Embryonic facial prominence (tissue), 1 donor: ENCODE data around the gene FBXW10.
"Not testable (repeated sequence)": the region's sequence is repeated elsewhere in the genome, so short reads cannot be mapped to it uniquely, and the experiment has no call there.

ENCODE experiments used
- DNase-seq: peaks from one replicate; pipeline ENCODE4 v3.0.0-alpha.2; 2016; ENCODE audit errors: extremely low spot score

FBXW10 gene, protein sequence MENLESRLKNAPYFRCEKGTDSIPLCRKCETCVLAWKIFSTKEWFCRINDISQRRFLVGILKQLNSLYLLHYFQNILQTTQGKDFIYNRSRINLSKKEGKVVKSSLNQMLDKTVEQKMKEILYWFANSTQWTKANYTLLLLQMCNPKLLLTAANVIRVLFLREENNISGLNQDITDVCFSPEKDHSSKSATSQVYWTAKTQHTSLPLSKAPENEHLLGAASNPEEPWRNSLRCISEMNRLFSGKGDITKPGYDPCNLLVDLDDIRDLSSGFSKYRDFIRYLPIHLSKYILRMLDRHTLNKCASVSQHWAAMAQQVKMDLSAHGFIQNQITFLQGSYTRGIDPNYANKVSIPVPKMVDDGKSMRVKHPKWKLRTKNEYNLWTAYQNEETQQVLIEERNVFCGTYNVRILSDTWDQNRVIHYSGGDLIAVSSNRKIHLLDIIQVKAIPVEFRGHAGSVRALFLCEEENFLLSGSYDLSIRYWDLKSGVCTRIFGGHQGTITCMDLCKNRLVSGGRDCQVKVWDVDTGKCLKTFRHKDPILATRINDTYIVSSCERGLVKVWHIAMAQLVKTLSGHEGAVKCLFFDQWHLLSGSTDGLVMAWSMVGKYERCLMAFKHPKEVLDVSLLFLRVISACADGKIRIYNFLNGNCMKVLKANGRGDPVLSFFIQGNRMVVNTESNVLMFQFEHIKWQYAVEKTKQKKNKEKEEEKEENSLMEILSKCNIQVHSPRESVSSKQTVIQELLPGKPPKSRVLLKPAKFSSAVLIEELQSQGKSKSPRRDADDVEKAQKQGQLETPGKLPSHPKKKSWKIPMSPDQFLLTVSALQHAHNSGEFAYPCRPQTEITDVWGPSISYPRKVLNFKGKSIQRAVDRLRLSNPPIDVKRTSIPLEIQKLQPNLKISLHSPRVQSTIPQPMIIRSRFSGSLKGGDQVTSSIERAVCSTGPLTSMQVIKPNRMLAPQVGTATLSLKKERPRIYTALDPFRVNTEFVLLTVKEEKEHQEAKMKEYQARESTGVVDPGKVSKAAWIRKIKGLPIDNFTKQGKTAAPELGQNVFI

DNA sequence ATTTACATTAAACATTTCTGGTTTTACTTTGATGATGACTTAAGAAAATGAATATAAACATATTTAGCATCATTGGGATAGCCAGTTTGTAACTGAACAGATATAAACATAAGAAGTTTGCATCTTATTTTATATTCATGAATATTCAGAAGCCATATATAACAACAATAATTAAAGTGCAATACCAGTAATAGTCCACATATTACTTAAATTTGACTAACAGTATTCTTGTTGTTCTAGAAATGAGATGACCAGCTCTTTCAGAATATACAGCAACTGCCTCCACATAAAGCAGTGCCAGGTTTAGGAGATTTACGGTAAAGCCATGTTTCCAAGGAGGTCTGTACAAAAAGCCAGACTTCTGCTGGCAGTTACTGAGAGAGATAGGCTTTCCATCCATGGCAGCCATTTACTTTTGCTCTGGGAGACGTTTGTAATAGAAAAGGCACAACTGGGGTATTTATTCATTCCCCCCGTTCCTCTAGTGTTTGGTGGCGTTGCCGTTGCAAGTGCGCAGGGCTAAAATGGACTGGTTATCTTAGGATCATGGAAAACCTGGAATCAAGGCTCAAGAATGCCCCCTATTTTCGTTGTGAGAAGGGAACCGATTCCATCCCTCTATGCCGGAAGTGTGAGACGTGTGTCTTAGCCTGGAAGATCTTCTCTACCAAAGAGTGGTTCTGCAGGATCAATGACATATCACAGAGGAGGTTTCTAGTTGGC is at the start of gene FBXW10:
Gene FBXW10, plus strand, starts transcription at position 356 of the 723 bp plus-strand sequence. Its CDS starts 191 bp downstream, at position 547.
- not testable (repeated sequence) for DNase-seq

DNA sequence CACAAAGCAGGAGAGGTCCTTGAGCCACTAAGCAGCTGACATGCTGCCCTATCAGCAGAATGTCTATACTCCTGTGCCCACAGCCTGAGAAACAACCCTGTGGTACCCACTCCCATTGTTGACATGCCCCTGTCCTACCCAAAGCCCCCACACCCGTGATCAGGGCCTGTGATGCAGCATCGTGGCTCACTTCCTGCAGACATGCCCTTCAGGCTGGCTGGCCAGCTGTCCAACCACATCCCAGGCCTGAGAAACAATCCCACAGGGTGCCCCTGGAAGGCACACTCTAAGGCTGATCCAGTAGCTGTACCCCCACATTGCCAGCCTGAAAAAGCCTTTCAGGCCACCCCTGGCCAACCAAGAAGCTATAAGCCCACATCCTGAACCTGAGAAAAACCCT is 48.7 kb upstream of the FBXW10 start:
- not testable (repeated sequence) for DNase-seq

DNA sequence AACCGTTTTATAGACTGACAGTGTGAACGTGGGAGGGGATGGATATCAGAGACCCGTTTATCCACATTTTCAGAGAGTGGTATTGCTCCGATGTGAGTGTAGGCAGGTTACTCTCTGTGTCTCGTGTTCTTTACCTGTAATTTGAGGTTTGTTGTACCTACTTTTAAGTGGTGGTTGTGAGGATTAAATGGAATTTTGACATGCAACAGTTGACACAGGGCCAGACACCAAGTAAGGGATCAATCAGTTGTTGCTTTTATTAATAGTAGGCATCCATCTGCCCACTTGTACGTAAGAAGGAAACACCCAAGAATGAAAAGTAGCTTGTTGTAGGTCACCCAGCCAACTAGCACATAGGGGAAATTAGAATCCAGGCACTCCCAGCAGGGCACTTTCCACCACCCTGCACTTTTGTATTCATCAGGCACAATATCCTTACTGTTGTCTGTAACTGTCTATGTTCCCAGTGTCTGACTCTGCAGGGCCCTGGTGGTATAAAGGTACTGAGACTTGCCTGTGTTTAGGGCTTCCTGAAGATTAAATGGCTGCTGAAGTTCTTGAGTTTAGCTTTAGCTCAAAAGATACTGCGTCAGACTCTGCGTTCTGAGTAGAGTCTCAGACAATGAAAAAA is 45.3 kb upstream of the FBXW10 start:
- DNase-seq: not testable (repeated sequence)

DNA sequence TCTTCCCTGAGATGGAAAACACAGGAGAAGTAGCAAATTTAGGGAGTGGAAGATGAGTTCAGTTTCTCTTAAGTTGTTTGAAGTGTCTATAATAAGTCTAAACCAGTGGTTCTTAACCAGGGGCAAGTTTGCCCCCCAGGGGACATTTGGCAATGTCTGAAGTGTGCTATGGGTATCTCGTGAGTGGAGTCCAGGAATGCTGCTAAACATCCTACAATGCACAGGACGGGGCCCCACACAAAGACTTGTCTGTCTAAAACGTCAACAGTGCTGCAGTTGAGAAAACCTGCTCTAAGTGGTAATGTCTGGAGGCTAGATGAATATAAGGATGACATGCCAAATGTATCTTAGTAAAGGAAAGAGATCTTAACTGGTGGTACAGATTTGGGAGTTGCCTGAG is 37.9 kb upstream of the FBXW10 start:
- DNase-seq: not testable (repeated sequence)

DNA sequence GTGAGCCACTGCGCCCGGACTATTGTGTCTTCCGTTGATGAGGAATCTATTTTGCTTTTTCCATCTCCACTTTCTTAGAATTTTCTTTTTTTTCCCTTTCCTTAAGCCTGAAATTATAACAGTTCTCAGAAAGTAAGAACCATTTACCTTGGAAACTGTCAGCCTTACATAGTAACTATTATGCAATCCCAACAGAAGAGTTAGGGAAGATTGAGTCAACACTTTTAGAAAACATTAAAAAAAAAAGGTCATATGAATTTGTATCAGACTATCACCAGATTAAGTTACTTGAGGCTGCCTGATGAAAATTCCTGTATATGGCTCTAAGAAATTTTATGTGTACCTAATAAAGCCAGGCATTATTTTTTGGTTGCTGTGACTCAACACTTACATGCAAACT is 35.6 kb upstream of the FBXW10 start:
- DNase-seq: not testable (repeated sequence)

DNA sequence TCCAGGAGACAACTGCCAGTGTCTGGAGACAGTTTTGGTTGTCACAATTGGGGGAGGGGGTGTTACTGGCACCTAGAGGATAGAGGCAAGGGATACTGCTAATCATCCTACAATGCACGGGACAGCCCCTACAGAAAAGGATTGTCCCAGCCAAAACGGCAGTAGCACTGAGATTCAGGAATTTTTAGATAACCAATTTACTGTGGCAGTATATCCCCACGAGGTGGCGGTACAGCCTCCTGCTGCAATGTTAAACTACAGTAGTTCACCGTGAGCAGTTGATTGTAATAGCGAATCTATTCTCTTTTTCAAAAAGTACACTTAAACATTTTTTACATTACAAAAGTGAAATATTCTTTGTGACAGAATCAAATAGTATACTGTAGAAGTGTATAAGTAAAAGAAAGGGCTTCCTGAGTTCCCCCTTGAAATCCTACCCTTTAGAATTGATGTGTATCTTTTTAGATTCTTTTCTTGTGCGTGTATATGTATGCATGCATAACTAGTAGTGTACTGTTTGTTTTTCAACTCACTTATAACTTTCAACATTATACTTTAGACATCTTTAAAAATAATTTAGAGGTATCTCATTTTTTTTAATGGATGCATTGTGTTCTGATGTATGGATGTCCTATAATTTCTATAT is 31.4 kb upstream of the FBXW10 start:
- DNase-seq: not testable (repeated sequence)

DNA sequence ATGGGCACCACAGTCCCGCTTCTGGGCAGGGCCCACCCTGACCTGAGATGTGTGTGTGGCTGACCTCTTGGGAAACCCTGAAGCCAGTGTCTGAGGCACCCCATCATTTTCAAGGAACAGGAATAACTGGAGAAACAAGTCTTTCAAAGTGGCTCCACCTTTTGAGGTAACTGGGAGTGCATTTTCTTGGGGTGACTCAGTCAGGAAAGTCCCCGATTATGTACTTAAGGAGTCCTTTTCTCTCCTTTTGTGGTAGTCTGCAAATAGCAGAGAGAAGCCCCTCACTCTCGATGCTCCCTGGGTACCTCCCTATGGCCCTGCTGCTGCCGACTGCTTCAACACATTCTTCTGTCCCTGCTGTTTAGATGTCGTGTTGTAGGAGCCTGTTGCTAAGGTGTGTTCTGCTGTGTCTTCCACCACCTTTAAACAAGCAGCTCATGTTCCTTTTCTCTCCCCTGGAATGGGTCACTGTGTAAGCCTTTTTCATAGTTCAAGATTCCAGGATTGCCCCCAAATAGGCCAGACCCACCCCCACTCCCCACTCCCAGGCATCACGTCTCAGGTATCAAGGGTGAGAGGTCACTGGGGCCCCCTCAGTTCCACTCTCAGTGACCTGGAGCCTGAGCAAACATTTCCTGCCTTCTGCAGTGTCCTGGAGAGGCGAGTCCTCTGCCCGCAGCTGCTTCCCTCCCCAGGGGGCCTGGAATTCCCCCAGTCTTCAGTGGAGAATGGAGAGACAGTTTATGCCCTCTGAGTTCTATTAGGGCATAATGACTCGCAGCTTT is 25.0 kb upstream of the FBXW10 start:
- DNase-seq: not testable (repeated sequence)

DNA sequence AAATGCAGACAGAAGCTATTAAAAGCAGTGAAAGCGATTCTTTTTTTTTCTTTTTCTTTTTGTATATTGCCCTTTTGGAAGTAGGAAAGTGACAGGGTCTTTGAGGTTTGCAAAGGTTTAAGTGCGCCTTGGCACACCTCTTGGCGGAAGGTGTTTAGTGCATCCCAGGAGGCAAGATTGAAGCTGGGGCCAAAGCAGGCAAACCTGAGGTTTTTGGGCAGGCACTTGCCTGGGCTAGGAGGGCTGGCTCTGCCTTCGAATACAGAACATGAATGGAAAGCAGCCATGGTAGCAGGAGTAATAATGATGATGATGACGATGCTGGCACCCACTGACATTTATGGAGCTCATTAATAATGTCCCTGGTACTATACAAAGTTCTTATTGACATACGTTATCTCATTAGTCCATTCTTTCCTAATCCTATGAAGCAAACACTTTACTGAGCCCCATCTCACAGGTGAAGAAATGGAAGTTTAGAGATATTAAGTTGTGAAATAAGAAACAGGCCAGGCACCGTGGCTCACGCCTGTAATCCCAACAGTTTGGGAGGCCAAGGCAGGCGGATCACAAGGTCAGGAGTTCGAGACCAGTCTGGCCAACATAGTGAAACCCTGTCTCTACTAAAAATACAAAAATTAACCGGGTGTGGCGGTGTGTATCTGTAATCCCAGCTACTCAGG is 24.3 kb upstream of the FBXW10 start:
- DNase-seq: not testable (repeated sequence)

DNA sequence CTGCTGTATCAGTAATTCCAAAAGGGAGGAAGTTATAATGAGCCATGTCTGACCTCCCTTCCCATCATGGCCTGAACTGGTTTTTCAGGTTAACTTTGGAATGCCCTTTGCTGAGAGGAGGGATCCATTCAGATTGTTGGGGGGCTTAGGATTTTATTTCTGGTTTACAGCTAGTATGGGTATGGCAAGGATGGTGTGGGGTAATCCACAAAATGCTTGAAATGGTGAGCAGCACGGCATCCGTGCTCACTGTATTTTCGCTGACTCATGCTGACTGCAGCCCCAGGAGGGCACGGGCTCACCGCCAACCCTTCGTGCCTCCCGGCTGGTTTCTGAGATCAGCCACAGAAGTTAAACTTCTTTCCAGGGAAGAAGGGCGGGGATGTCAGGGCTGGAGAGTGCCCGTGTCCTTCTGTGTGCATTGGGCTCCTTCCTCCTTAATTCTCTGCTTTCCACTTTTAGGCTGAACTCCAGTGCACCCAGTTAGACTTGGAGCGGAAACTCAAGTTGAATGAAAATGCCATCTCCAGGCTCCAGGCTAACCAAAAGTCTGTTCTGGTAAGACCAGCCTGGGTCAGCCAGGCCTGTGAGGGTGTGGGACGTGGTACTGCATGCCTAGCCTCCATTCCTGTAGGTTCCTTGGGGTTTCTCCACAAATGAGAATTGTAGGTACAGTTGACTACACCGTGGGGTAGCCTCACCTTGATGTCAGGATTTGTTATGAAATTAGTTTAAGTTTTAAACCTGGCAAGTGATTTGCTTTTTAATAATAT is 21.9 kb upstream of the FBXW10 start:
- DNase-seq: not testable (repeated sequence)

DNA sequence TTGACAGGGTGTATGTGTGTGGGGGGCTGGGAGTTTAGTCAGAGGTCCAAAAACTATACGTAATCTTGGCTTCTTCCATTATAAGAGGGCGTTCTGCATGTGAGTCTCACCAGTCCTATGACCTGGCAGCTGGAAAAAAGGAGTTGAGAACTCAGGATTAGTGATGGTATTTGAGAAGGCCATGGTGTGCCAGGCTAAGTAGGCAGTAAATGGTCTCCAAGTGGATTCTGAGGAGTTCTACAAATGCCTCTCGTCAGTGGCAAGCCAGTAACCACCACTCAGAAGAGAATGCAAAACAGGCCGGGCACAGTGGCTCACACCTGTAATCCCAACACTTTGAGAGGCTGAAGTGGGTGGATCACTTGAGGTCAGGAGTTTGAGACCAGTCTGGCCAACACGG is 21.2 kb upstream of the FBXW10 start:
- DNase-seq: not testable (repeated sequence)

DNA sequence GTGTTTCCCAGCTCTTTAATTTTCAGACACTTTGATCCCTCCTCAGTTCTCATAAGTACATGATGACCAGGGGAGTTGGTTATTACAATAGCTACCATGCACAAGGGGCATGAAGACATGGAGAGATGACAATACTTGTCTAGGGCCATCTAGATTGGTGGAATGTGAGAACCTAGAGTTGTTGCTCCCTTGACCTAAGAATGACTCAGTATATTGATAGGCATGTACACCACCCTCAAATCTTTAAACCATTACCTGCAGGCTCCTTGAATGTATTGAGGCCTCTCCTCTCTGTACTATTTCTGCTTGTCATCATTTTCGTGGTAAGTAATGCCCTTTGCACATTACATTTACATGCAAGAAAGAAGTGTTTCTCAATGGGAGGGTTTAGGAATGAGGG is 20.3 kb upstream of the FBXW10 start:
- DNase-seq: not testable (repeated sequence)

DNA sequence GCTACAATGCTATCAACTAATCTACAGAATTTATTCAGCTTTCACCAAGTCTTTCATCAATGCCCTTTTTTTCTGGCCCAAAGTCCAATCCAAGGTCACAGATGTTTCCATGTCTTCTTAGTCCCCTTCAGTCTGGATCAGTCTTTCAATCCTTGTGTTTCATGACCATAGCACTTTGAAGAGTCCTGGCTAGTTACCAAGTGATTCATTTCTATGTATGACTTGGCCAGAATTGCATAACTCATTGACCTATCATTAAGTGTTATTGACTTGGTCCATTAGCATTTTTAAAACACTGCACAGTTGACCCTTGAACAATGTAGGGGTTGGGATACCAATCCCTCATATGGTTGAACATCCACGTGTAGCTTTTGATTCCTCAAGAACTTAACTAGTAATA is 11.4 kb upstream of the FBXW10 start:
- not testable (repeated sequence) for DNase-seq

DNA sequence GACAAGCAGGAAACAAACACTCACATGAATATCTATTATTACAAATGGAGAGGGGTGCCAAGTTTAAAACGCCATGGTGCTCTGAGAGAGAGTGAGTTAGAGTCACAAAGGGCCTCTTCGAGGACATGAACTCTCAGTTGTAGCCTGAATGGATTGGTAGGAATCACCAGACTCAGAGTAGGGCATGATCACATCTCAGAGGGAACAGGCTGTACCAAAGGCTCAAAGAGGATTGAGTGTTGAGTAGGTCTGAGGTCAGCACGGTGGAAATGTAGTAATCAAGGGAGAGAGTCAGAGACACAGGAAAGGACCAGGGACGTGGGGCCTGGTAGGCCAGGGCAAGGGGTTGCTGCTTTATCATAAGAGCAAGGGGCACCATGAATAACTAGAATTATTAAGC is 10.5 kb upstream of the FBXW10 start:
- not testable (repeated sequence) for DNase-seq

DNA sequence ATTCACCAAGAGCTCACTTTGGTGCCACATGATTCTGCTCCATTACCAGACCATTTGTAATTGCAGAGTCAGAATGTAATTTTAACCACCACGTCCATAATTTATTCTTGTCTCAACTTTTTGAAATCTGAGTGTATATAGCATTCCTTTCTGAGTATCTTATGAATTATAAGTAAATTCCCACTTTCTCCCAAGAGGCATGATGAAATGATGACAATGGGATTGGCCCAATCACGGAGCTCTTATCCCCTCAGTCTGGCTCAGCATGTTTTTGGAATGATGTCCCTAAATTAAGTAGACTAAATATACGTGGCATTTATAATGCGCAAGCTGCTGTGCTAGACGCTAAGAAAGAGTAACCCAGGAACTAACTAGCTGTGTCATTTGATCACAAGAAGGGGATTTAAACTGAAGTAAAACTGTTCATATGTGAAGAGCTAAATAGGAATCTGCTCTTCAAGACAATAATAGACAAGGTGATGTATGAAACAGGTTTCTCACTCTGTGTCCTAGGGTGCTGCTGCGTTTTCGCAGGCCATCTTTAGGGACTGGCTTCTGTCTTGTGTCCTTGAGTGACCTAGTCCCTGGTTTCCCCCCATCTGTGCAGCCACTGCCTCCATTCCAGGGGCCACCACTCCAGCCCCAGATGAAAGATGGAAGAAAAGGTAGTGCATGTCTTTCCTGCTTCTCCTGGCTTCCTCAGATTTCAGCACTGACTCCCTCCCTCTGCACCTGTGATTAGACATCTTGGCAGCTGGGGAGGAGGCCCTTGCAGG is 4.0 kb upstream of the FBXW10 start:
- not testable (repeated sequence) for DNase-seq

DNA sequence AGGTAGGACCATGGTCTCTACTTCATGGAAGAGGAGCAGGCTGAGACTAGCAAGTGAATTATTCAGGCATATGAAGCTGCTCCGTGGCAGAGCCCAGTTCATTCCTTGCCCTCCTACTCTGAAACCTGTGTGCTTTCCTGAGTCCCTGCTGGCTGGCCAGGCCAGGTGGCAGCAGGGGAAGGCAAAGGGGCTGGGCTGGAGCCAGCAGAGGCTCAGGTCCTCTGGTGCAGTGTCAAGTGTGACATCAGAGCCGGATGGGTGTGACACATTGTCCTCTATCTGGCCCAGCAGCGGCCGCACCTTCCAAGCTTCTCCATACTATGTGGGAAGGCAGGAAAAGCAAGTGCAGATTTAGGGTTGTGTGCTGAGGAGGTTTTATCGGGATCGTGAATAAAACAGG is 2.6 kb upstream of the FBXW10 start:
- not testable (repeated sequence) for DNase-seq

DNA sequence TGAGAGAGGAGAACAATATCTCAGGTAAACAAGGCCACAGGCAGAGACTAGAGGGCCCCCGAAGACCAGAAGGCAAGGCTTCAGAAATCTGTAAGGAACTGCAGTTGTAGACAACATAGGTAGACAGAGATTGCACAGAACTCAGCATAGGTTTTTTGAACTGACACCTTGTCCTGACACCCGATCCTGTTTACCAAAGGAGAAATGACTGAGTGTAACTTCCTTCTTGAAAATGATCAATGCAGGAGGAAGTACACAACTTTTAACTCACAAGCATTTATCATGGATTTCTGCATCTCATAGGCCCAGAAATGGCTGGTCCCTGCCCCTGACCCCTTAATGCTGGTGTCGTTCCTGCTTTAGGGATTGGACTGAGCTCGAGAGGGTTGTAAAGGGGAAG is 872 bp downstream of the FBXW10 start:
- DNase-seq: not testable (repeated sequence)

DNA sequence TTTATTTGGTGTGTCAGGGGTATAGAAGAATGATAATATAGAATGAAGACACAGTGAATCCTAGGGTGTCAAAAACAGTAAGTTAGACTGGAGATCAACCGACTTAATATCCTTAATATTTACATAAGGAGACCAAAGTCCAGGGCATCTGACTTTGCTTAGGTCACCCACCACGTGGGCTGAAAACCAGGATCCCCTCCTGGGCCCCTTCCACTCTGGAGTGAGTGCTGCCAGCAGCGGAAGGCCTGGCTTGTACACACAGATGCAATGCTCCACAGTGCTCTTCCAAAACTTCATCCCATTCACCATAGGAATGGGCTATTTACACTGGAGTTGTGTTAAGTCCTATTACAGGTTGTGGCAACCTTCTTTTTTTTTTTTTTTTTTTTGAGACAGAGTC is 2.7 kb downstream of the FBXW10 start:
- not testable (repeated sequence) for DNase-seq

DNA sequence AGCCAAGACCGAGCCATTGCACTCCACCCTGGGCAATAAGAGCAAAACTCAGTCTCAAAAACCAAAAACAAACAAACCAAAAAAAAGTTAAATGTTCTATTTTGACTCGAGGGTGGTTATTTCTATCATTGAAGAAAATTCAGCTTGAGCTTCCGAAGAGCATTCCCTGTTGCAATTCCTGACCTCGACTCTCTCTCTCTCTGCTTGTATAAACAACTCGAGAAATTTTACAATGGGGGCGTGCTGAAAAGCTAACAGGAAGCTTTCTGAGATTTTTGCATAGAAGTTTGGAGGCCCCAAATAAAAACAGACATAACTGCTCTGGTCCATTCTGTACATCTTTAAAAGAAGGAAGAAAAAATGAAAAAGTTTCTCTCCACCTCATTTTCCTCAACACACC is 3.6 kb downstream of the FBXW10 start:
- not testable (repeated sequence) for DNase-seq
